GM20431 (cell line): ENCODE data around the gene TMPRSS9.
"Not testable (repeated sequence)": the region's sequence is repeated elsewhere in the genome, so short reads cannot be mapped to it uniquely, and the experiment has no call there.

Source experiments
- in situ Hi-C: fragments of 300-500 bp; cut with MseI, MboI; formaldehyde crosslinking; loops from one replicate; pipeline ENCODE4 v1.15.0; 2020; ENCODE audit warnings: low sequenced_read_pairs; ENCODE audit not compliant: unreplicated experiment

The TMPRSS9 gene

DNA sequence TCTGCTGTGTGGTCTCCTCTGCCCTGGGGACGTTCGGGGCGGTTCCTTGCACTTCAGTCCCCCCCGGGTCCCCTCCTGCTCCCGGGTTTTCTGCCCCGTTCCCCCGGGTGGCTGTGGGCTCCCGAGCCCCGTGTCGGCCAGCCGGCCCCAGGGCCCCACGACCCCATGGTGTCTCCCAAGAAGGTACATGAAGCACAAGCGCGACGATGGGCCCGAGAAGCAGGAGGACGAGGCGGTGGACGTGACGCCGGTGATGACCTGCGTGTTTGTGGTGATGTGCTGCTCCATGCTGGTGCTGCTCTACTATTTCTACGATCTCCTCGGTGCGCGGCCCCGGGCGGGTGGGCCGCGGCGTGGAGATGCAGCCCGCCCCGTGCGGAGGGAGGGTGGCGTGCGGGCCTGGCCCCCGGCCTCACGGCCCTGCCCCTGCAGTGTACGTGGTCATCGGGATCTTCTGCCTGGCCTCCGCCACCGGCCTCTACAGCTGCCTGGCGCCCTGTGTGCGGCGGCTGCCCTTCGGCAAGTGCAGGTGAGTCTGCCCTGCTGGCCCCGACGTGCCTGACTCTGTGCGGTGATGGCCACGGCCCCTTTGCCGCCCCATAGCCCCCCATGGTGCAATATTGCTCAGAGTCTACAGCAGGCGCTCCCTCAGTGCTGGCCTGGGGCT, 20.3 kb upstream of the TMPRSS9 start:
- in situ Hi-C loops, result no loop called here

DNA sequence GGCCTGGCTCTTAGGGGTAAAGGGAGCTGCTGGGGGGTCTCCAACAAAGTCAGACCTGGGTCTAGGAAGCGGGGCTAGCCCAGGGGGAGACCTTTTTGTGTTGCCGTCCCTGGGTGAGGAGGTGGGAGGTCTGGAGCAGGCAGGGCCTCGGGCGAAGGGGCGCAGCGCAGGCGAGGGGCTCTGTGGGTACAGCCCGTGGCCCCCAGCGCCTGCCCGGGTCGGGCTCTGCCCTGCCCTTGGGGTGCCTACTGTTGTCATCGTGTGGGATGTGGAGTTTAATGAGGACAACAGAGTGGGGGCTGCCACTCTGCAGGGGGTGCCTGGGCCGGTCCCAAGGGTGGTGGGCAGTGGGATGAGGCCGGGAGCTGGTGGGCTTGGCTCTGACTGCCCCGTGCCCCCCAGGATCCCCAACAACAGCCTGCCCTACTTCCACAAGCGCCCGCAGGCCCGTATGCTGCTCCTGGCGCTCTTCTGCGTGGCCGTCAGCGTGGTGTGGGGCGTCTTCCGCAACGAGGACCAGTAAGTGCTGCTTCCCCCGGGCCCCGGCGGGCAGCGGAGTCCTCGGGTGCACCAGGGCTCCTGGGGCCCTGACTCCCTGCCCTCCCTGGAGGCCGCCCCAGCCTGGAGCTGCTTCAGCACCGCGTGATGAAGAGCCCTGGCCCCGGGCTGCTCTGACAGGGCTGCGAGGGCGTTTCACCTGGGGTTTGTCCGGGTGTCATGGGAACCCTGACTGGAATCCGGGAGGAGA, 19.4 kb upstream of the TMPRSS9 start:
- in situ Hi-C loops, result no loop called here

DNA sequence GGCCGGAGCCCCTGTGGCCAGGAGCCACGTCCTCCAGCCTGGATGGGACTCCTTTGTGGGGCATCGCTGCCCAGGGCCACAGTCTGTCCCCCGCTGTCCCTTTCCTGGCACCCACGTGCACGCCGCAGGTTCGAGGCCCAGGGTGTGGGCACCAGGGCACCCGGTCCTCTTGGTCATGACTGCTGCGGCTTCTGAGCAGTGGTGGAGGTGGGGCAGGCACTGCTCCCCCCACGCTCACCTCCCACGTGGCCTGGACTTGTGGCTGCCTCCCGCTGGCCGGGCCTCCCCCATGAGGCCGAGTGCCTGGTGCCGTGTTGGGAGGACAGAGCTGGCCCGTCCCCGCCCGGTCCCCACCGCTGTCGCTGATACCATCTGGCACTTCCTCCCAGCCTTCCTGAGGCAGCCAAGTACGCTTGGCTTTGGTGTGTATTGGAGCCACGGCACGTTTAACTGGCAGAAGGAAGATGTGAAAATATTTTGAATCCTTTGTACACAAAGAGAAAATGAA, 18.8 kb upstream of the TMPRSS9 start:
- in situ Hi-C loops, result no loop called here

DNA sequence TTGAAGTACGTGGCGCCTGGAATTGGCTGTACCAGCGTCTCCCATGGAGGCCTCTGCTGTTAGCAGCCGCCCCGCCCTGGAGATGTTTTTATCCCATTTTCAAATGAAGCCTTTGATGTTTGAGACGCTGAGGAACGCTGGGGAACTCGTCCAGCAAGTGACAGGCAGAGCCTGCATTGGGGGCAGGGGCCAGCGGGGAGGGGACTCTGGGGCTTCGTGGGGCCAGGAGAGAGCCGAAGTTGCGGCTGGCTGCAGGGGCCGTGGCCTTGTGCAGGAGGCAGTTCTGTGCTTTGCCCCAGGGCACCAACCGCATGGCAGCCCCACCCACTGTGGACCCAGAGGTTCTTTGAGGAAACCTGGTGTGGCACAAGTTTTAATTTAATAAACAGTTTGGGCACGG, 18.1 kb upstream of the TMPRSS9 start:
- in situ Hi-C loops, result no loop called here

DNA sequence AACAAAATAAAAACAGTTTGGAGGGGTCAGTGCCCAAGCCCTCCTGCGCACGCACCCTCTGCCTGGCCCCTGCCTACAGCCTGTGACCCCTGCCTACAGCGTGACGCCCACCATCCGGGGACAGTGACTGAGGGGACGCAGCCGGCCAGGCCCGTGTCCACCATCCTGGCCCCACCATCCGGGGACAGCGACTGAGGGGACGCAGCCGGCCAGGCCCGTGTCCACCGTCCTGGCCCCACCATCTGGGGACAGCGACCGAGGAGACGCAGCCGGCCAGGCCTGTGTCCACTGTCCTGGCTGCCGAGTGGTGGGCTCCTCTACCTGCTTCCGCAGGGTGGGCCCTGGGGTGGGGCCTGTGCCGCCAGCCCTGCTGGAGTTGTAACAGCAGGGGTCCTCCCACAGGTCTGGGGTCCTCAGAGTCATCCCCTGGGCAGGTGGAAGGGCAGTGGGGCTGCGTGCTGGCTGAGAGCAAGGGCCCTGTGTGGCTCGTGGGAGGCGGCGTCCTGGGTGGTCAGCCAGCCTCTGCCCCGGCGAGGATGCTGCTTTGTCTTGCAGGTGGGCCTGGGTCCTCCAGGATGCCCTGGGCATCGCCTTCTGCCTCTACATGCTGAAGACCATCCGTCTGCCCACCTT, 17.3 kb upstream of the TMPRSS9 start:
- in situ Hi-C loops, result no loop called here

DNA sequence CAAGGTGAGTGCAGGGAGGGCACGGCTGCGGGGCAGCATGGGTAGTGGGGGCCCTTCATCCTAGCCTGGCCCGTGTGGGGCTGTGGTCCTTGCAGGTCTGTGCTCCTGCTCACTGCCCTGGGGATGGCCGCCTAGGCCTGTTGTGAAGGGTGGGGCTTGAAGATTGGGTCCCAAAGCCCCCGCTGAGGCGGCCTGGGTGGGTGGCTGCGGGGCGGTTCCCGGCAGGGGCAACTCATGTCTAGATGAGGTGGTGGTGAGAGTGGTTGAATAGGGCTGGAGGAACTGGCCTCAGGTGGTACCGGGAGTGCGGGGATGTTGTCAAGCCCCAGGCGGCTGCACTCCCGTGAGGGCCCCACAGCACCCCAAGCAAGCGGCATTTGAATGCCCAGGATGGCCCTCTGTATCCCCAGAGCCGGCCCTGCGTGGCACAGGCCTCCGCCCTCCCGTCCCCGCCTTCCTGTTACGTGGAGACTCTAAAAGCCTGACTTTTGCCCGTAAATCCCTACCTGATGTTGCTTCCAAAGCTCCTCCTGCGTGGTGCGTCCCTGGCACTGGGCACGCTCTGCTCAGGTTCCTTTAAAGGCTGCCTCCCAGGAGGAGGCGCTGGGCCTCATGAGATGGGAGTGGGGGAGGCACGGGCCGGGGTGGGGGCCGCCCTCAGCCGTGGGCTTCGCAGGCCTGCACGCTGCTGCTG, 16.6 kb upstream of the TMPRSS9 start:
- in situ Hi-C loops, result no loop called here

DNA sequence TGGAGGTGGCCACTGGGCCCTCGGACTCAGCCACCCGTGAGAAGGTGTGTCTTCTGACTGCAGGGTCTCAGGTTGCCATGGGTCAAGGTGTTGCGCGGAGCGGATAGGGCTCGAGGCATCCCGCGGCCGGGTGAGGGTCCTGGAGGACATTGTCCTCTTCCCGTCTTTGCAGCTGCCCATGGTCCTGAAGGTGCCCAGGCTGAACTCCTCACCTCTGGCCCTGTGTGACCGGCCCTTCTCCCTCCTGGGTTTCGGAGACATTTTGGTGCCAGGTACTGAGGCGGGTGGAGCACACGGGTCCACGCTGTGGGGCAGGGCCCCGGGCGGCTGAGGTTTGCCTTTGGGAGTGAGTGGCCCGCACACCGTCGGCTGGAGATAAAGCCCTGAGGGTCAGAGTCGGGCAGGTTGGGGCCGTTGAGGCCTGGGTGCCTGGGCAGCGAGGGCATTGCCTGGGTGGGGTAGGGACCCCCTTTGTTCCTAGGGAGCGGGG, 15.6 kb upstream of the TMPRSS9 start:
- in situ Hi-C loops, result no loop called here

DNA sequence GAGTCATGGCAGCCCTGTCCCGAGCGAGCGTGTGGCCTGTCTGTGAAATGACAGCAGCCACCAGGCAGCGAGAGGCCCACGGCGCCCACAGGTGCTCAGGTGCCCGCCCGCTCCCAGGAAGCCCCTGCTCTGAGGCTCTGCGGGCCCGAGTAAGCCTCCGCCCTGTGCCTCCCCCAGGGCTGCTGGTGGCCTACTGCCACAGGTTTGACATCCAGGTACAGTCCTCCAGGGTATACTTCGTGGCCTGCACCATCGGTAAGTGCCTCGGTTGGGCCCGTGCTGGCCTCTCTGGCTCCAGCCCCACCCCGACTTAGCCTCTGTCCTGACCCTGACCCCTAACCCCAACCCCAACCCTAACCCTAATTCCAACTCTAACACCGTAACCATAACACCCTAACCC, 15.0 kb upstream of the TMPRSS9 start:
- in situ Hi-C loops, result no loop called here

DNA sequence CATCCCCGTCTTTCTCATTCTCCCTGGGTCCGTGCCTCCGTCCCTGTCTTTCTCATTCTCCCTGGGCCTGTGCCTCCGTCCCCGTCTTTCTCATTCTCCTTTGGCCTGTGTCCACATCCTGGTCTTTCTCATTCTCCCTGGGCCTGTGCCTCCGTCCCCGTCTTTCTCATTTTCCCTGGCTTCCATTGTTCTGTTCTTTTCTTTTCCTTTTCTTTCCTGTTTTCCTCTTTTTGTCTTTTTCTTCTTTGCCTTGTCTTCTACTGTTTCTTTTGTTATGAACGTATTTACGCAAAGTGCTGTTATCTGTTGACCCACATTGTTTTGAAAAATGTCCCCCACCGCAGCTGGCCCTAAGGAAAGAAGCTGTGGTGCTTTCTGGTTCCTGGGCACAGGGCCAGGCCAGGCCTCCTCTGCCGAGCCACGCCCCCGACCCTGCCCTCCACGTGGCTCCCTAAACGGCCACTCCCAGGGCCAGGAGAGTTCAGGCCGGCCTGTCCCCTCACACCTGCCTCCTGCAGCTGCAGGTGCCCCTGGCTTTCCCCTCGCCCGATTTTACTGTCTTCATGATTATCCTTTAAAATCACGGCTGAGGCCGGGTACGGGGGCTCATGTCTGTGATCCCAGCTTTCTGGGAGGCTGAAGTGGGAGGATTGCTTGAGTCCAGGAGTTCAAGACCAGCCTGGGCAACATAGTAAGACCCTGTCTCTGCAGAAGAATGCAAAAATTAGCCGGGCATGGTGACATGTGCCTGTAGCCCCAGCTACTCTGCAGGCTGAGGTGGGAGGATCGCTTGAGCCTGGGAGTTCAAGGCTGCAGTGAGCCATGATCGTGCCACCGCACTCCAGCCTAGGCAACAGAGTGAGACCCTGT, 14.0 kb upstream of the TMPRSS9 start:
- in situ Hi-C loops, result no loop called here

DNA sequence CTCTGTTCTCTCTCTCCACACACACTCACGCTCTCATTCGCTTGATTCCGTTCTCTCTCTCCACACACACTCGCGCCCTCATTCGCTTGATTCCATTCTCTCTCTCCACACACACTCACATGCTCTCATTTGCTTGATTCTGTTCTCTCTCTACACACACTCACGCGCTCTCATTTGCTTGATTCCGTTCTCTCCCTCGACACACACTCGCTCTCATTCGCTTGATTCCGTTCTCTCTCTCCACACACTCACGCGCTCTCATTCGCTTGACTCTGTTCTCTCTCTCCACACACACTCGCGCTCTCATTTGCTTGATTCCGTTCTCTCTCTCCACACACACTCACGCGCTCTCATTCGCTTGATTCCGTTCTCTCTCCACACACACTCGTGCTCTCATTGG, 10.2 kb upstream of the TMPRSS9 start:
- in situ Hi-C loops, result not testable (repeated sequence)

DNA sequence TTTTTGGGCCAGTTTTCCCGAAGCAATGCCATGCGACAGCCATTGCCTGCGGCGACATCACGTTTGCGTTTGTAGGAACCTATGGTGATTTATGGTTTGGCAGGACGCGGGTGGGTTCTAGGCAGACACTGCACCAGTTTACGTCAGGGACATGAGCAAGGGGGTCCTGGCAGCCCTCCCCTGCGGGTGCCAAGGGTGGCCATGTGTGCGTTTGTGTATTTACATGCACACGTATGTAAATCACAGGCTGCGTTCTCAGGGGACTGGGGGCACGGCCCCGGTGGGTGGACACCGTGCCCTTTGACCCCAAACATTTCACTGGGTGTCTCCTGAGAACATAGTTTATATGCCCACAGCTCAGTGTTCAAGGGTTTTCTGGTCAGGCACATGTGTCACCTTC, 9.4 kb upstream of the TMPRSS9 start:
- in situ Hi-C loops, result no loop called here

DNA sequence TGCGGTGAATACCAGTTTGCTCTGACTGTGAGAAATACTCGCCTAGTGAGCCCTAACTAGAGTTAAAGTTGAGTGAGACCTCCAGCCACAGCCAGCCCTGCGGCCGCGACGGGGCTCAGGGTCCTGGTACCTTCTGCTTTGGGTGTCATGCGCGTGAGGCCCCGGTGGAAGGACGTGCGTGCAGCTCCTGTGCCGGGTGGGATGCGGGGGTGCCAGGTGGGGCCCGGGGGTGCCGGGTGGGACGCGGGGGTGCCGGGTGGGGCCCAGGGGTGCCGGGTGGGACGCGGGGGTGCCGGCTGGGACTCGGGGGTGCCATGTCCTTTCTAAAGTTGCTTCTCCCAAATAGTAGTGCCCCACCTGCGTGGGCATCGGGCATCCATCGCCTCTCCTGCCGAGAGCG, 8.5 kb upstream of the TMPRSS9 start:
- in situ Hi-C loops, result no loop called here

DNA sequence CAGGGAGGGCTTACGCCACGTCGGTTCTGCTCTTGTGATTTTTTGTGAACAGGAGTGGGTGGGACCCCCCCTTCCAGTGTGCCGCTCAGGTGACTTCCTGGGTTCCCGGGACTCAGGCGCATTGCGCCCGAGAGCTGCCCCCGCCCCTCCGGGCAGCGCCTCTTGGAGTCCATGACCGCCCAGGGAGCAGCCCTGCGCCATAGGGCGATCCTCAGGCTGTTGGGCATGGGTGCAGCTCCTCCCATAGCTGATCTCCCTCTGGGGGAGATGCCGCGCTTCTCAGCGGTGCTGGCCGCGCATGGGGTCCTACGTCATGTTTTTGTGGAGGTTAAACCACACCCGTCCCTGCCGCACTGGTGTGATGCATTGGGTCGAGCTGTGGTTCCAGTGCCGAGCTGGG, 7.9 kb upstream of the TMPRSS9 start:
- in situ Hi-C loops, result no loop called here

DNA sequence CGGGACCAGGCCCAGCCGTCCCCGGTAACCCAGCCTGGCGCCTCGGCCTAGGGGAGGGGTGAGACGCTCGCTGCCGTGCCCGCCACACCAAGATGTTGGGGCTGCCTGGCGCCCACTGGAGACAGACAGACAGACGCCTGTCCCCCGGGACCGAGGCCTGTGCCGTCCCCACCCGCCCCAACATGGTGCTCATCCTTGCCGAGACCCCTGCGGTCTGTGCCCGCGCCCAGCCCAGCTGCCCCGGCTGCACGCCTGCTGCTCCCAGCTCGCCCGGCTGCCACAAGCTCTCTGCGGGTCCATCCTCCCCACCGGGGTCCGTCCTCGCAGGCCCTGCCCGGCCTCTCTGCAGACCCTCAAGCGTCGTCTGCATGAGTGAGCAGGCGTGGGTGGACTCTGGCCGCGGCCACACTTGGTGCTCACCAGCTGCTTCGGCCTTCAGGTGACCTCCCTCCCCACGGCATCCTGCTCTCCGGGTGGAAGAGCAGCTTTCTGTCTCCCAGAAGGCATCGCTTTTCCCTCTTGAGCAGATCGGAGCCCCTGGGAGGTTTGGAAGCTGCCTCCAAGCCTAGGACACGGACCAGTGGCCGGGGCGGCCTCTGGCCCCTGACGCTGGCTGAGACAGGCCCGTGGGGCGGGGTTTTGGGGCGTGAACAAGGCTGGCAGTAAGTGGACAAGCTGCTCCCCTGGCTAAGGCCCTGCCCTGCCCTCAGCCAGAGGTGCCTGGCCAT, 6.7 kb upstream of the TMPRSS9 start:
- in situ Hi-C loops, result no loop called here

DNA sequence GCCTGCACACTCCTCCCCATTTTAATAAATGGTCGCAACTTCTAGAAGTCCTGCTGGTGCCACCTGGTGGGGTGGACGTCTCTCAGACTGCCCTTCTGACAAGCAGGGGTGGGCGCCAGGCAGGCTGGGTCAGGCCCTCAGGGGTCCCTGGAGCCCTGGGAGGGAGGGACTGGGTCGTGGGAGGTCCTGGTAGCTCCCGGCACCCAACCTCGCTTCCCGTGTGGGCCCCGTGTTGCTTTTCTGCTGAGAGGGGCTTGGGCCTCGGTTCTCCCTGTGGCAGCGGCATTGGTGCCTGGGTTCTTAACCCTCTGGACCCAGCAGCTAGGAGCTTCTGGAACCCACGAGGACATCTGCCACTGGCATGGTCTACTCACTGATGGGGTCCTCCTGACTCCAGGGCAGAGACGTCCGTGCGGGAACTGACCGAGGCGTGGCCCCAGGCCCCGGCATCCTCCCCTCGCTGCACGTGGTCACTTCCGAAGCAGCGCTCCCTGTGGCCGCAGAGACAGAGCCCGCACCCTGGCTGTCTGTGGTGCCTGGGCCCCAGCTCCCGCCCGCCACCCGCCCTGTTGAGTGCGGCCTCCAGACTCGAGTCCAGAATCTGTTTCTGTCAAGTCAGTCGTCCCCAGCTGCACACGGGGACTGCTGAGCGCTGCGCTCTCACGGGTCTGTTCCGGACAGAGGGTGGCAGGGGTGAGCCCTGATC, 6.0 kb upstream of the TMPRSS9 start:
- in situ Hi-C loops, result no loop called here

DNA sequence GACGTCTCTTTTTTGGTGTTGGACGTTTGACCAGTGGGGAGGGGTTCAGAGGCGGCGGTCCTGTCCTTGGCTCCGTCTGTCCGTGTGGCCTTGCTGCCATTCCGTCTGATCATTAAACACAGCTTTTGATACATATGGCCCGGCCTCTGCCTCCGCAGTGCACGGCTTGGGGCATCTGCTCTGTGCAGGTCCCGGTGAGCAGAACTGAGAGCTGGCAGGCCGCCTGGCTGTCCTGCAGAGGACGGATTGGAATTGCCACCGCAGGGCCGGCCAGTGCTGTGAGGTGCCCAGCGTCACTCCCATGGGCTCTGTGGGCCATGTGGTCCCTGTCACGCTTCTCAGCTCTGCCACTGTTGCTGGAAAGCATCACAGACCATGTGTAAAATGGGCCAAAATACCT, 5.4 kb upstream of the TMPRSS9 start:
- in situ Hi-C loops, result no loop called here

DNA sequence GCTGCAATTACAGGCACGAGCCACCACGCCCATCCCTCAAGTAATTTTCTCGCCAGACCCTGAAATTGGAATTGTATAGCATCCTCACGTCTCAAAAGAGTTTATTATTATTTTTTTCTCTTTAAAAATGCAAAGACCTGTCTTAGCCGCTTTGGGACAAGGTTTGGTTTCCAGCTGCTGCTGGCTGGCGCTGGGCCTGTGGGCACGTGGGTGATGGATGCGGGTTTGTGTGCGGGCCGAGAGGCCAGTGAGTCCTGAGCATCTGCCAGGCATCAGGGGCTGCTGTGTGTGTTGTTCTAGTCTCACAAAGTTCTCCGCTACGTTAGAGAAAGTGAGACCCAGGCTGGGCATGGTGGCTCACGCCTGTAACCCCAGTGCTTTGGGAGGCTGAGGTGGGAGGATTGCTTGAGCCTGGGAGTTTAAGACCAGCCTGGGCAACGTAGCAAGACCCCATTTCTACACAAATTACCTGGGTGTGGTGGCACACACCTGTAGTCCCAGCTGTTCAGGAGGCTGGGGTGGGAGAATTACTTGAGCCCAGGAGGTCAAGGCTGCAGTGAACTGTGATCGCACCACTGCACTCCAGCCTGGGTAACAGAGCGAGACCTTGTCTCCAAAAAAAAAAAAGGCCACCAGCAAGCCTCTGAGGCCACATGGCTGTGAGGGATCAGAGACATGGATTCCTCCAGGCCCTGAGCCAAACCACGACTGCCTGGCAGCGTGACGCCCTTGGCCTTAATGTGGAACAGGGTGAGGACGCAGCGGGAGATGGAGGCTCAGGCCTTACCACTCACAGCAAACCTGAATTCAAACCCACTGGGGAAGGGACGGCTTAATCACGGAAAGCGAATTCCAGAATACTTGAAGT, 4.7 kb upstream of the TMPRSS9 start:
- in situ Hi-C loops, result no loop called here
